Measurements from ENCODE around the gene ALDH2.

ALDH2 gene

DNA sequence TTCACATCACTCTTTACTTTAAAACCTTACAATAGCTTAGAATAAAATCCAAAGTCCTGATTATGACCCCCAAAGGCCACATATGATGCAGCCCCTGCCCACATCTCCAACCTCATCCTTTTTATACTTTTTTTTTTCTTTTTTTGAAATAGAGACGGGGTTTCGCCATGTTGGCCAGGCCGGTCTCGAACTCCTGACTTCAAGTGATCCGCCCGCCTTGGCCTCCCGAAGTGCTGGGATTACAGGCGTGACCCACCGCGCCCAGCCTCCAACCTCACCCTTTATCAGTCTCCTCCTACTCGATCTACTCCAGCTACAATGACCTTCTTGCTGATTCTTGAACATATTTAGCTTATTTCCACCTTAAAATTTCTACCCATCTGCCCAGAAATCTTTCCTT is 74.1 kb downstream of the ALDH2 start:
- H3K27ac Mint-ChIP-seq, result peak overlapping the region; percentile 96
- H3K36me3 Mint-ChIP-seq (ENCODE audit: low read depth), result peaks cover 30% of the 10 kb centered on the region
- no peaks in the 10 kb centered on the region for H3K27me3 Mint-ChIP-seq (ENCODE audit: low read depth)
- H3K4me3 Mint-ChIP-seq, result peak overlapping the region; percentile 97
- no peaks in the 10 kb centered on the region for H3K9me3 Mint-ChIP-seq
- peaks cover 37% of the 10 kb centered on the region for H3K4me1 Mint-ChIP-seq (ENCODE audit: low read depth)

DNA sequence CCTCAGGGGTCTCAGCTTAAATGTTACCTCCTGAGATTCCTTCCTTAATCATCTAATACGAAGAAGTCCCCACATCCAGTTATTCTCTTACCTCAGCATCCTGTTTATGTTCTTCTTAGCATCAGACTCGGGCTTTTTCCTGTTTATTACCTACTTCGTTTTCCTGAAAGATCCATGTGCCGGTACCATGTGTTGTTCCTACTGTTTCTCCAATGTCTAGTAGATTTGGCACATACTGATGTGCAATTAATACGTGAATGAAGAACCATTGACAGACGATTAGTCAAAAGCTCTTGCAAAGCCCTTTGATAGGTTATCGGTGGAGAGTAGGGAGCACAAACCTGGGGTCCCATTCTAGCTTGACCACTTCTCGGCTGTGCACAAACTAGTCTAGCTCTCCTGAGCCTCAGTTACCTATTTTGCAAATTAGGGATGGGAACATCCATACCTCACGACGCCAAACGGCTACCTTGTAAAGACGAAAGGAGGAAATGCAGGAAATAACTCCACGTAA is 74.6 kb downstream of the ALDH2 start:
- H3K4me3 Mint-ChIP-seq, result peak overlapping the region; percentile 97
- H3K36me3 Mint-ChIP-seq (ENCODE audit: low read depth), result peaks cover 30% of the 10 kb centered on the region
- no peaks in the 10 kb centered on the region for H3K9me3 Mint-ChIP-seq
- no peaks in the 10 kb centered on the region for H3K27me3 Mint-ChIP-seq (ENCODE audit: low read depth)
- peaks cover 34% of the 10 kb centered on the region for H3K4me1 Mint-ChIP-seq (ENCODE audit: low read depth)
- H3K27ac Mint-ChIP-seq, result peak overlapping the region; percentile 96

DNA sequence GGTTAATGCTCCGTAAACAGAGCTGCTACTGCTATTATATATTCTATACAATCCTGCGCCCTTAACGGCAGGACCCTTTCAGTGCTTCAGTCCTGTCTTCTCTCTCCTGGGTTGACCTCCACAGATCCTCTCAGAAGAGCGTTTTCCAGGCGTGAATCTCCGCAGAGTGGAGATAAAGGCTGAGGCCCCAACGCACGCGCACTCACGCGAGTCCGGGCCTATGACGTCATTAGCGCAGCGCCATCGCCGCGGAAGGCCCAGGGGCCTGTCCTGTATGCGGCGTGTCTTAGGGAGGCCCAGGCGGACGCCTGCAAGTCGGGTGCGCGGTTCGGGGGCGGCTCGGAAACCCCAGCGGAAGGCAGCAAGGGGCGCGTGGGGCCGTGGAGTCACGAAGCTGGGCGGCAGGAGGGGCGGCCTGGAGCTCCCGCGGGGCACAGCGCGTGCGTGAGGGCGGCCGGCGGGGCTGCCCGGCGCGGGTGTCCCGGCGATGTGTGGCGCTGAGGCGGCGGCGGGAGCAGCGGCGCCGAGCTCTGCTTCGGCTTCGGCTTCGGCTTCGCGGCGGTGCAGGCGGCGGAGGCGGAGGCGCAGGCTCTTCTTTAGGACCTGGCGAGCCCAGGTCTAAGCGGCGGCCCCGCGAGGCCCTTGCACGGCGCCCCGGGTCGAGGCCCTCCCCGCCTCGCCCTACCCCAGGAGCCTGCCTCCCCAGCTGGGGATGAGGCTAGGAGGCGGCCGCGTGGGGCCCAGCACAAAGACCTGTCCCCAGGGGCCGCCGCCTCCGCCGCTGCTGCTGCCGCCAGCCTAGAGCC is 75.2 kb downstream of the ALDH2 start, which contains the start of gene MAPKAPK5:
Gene MAPKAPK5, plus strand, starts transcription at position 479 of the 806 bp plus-strand sequence. CDS start 506 bp downstream, outside the sequence.
- H3K27ac Mint-ChIP-seq, result peak within 1 kb of the TSS; percentile 96
- H3K4me1 Mint-ChIP-seq (ENCODE audit: low read depth), result peaks cover 32% of the 10 kb centered on the region
- H3K36me3 Mint-ChIP-seq (ENCODE audit: low read depth), result peaks cover 32% of the 10 kb centered on the region
- H3K4me3 Mint-ChIP-seq, result peak within 1 kb of the TSS; percentile 97
- no peaks in the 10 kb centered on the region for H3K27me3 Mint-ChIP-seq (ENCODE audit: low read depth)
- no peaks in the 10 kb centered on the region for H3K9me3 Mint-ChIP-seq

DNA sequence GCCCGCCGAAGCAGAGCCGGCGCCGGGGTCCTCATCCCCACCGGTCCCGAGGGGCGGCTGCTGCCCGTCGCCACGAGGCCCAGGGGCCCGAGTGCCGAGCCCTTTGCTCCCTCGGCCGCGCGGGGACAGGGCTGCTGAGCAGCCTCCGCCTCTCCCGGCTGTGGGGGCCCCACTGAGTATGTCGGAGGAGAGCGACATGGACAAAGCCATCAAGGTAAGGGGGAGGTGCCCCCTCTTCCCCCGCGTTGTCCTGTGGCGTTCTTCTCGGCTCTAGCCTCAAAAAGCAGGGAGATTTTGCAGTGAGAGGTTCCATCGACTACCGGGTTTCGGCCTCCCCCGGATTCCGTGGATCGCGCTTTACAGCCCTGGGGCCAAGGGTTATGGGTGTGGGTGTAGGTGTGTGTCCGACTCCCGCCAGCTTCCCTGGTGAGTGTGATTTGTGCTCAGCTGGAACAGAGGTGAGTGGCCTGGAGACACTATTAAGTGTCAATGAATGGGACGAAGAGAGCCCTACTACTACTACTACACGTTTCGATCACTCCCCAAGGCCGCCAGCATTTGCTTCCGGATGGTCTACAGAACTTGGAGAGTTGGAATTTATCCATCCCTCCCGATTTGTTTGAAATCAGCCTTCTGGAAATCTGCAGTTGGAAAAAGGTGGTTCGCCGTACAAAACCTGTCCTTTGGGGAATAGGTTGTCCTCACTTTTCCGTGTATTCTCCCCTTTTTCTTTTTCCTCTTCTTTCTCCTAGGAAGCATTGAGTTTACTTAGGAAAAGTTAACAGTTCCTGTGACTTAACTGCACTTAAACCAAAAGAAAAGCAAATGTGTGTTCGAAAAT is 76.0 kb downstream of the ALDH2 start:
- H3K4me3 Mint-ChIP-seq, result peak overlapping the region; percentile 95
- H3K36me3 Mint-ChIP-seq (ENCODE audit: low read depth), result peaks cover 35% of the 10 kb centered on the region
- peaks cover 29% of the 10 kb centered on the region for H3K4me1 Mint-ChIP-seq (ENCODE audit: low read depth)
- H3K27me3 Mint-ChIP-seq (ENCODE audit: low read depth), result no peaks in the 10 kb centered on the region
- H3K27ac Mint-ChIP-seq, result peak overlapping the region; percentile 92
- H3K9me3 Mint-ChIP-seq, result no peaks in the 10 kb centered on the region

DNA sequence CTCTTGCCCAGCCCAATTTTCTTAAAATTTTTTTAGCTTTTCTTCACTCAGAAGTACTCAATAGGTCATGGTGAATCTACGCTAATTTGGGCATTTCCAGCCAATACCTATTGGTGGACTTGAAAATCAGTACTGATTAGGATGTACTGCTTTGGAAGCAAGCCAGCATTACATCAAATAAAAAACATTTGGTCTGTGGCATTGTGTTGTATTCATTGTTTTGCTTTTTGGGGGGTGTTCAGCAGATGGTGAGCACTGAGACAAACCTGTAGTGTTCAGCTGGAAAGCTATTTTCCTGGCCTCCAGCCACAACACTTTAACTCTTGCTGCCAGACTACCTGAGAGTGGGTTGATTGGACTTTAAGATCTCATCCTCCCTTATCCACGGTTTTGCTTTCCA is 79.3 kb downstream of the ALDH2 start:
- no peak overlapping the region for H3K4me3 Mint-ChIP-seq
- no peak overlapping the region for H3K27ac Mint-ChIP-seq
- peaks cover 18% of the 10 kb centered on the region for H3K4me1 Mint-ChIP-seq (ENCODE audit: low read depth)
- peaks cover 4% of the 10 kb centered on the region for H3K9me3 Mint-ChIP-seq
- no peaks in the 10 kb centered on the region for H3K27me3 Mint-ChIP-seq (ENCODE audit: low read depth)
- peaks cover 31% of the 10 kb centered on the region for H3K36me3 Mint-ChIP-seq (ENCODE audit: low read depth)

DNA sequence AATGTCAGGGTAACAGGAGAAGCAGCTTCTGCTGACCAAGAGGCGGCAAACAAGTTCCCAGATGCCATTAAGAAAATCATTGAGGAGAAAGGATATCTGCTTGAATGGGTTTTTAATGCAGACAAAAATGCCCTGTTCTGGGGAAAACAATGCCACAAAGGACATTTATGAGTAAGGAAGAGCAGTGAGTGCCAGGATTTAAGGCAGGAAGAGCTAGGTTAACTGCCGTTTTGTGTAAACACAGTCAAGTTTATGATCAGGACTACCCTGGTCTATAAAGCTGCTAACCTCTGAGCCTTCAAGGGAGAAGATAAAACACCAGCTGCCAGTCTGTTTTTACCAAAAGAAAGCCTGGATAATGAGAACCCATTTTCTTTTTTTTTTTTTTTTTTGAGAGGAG is 83.8 kb downstream of the ALDH2 start:
- H3K27ac Mint-ChIP-seq, result no peak overlapping the region
- H3K4me1 Mint-ChIP-seq (ENCODE audit: low read depth), result no peaks in the 10 kb centered on the region
- H3K36me3 Mint-ChIP-seq (ENCODE audit: low read depth), result peaks cover 32% of the 10 kb centered on the region
- peaks cover 4% of the 10 kb centered on the region for H3K9me3 Mint-ChIP-seq
- no peaks in the 10 kb centered on the region for H3K27me3 Mint-ChIP-seq (ENCODE audit: low read depth)
- H3K4me3 Mint-ChIP-seq, result no peak overlapping the region

DNA sequence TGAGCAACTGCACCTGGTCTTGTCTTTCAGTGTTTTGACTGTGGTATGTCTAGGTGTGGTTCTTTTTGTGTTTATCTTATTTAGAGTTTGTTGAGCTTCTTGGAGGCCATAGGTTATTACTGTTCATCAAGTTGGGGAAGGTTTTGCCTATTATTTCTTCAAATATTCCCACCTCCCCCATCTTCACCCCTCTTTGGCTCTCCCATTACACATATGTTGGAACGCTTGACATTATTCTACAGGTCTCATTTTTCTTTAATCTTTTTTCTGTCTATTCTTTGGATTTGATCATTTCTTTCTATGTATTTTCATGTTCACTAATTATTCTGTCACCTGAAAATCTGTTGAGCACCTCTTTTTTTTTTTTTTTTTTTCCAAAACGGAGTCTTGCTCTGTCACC is 91.5 kb downstream of the ALDH2 start:
- Mint-ChIP-seq H3K27ac (no peak overlapping the region), H3K36me3 (ENCODE audit: low read depth) (peaks cover 16% of the 10 kb centered on the region), H3K27me3 (ENCODE audit: low read depth) (no peaks in the 10 kb centered on the region), H3K9me3 (no peaks in the 10 kb centered on the region), H3K4me1 (ENCODE audit: low read depth) (peaks cover 4% of the 10 kb centered on the region), H3K4me3 (no peak overlapping the region)

DNA sequence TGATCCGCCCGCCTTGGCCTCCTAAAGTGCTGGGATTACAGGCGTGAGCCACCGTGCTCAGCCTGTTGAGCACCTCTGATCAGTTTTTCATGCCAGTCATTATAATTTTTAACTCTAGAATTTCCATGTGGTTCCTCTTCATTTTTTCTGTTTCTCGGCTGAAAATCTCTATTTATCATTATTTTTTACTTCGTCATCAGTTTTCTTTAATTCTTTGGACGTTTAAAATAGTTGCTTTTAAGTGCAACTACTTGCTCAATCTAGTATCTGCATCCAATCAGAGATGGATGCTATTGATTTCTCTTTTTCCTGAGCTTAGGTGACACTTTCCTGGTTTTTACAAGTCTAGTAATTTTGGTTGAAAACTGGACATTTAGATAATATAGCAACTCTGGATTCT is 92.0 kb downstream of the ALDH2 start:
- Mint-ChIP-seq H3K27me3 (ENCODE audit: low read depth) (no peaks in the 10 kb centered on the region), H3K36me3 (ENCODE audit: low read depth) (peaks cover 15% of the 10 kb centered on the region), H3K4me1 (ENCODE audit: low read depth) (peaks cover 4% of the 10 kb centered on the region), H3K4me3 (no peak overlapping the region), H3K9me3 (no peaks in the 10 kb centered on the region), H3K27ac (no peak overlapping the region)

DNA sequence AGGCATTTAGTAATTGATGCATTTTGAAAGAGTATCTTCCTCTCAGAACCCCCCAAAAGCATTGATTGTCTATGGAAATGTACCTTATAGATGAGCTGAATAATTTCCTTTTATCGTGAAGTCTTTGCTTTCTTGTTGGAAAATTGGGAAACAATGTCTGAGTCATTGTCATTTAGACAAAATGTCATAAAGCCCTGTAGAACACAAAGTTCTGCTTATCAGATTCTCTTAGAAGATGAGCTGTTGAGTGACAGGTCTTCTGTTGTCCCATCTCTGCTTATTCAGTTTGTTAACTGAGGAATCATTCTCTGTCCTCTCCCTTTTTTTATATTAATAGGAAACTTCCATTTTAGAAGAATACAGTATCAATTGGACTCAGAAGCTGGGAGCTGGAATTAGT is 98.2 kb downstream of the ALDH2 start:
- no peak overlapping the region for H3K27ac Mint-ChIP-seq

More for the DNA sequence above, 98.2 kb downstream of the ALDH2 start:
- Mint-ChIP-seq H3K4me1 (ENCODE audit: low read depth) (peaks cover 7% of the 10 kb centered on the region), H3K27me3 (ENCODE audit: low read depth) (no peaks in the 10 kb centered on the region), H3K4me3 (no peak overlapping the region), H3K9me3 (no peaks in the 10 kb centered on the region), H3K36me3 (ENCODE audit: low read depth) (peaks cover 11% of the 10 kb centered on the region)
